ENCODE data around the gene TMEM132D.

TMEM132D gene

GRCh38 chr12:129670256-129670920, 233.4 kb downstream of the TMEM132D start:
- DNase-seq (ENCODE audit: low spot score) (no peak), FAIRE-seq (no peak)

GRCh38 chr12:129665414-129665813, 238.4 kb downstream of the TMEM132D start:
- DNase-seq (ENCODE audit: low spot score) (no peak), FAIRE-seq (no peak)

- DNase-seq (ENCODE audit: low spot score), result peak; percentile 40
- FAIRE-seq, result no peak
These were observed 241.6 kb downstream of the TMEM132D start for GRCh38 chr12:129662234-129662633.

- DNase-seq (ENCODE audit: low spot score) (no peak), FAIRE-seq (no peak)
These were observed 242.9 kb downstream of the TMEM132D start for GRCh38 chr12:129660946-129661345.

GRCh38 chr12:129659961-129660622, 243.7 kb downstream of the TMEM132D start:
- FAIRE-seq, result no peak
- peak; percentile 52 for DNase-seq (ENCODE audit: low spot score)

- FAIRE-seq, result no peak
- DNase-seq (ENCODE audit: low spot score), result no peak
These were observed 246.6 kb downstream of the TMEM132D start for GRCh38 chr12:129657179-129657578.

GRCh38 chr12:129651951-129652350, 251.9 kb downstream of the TMEM132D start:
- FAIRE-seq, result no peak
- DNase-seq (ENCODE audit: low spot score), result no peak

- FAIRE-seq, result no peak
- DNase-seq (ENCODE audit: low spot score), result no peak
These were observed 261.9 kb downstream of the TMEM132D start for GRCh38 chr12:129641926-129642325.

- FAIRE-seq, result no peak
These were observed 268.7 kb downstream of the TMEM132D start for GRCh38 chr12:129635021-129635685.

GRCh38 chr12:129631316-129631715, 272.5 kb downstream of the TMEM132D start:
- DNase-seq (ENCODE audit: low spot score) (no peak), FAIRE-seq (no peak)

More at GRCh38 chr12:129635021-129635685, 268.7 kb downstream of the TMEM132D start:
- no peak for DNase-seq (ENCODE audit: low spot score)

GRCh38 chr12:129629901-129630300, 273.9 kb downstream of the TMEM132D start:
- FAIRE-seq, result no peak
- DNase-seq (ENCODE audit: low spot score), result no peak

GRCh38 chr12:129622566-129622965, 281.3 kb downstream of the TMEM132D start:
- no peak for FAIRE-seq
- DNase-seq (ENCODE audit: low spot score), result no peak

- DNase-seq (ENCODE audit: low spot score) (no peak), FAIRE-seq (no peak)
These were observed 284.6 kb downstream of the TMEM132D start for GRCh38 chr12:129619271-129619670.

GRCh38 chr12:129617849-129618248, 286.0 kb downstream of the TMEM132D start:
- FAIRE-seq, result no peak
- DNase-seq (ENCODE audit: low spot score), result no peak

GRCh38 chr12:129615001-129615400, 288.8 kb downstream of the TMEM132D start:
- DNase-seq (ENCODE audit: low spot score) (peak; percentile 31), FAIRE-seq (no peak)

- DNase-seq (ENCODE audit: low spot score) (peak; percentile 53), FAIRE-seq (no peak)
These were observed 289.5 kb downstream of the TMEM132D start for GRCh38 chr12:129614221-129614885.

- no peak for DNase-seq (ENCODE audit: low spot score)
- FAIRE-seq, result no peak
These were observed 290.5 kb downstream of the TMEM132D start for GRCh38 chr12:129613314-129613713.

GRCh38 chr12:129610601-129611120, 293.2 kb downstream of the TMEM132D start:
- FAIRE-seq (no peak), DNase-seq (ENCODE audit: low spot score) (no peak)

GRCh38 chr12:129607756-129608155, 296.1 kb downstream of the TMEM132D start:
- no peak for DNase-seq (ENCODE audit: low spot score)
- FAIRE-seq, result no peak

- FAIRE-seq (no peak), DNase-seq (ENCODE audit: low spot score) (peak; percentile 77)
These were observed 296.5 kb downstream of the TMEM132D start for GRCh38 chr12:129607301-129607700.

GRCh38 chr12:129606239-129606638, 297.6 kb downstream of the TMEM132D start:
- DNase-seq (ENCODE audit: low spot score) (no peak), FAIRE-seq (no peak)

GRCh38 chr12:129605666-129606065, 298.2 kb downstream of the TMEM132D start:
- FAIRE-seq (no peak), DNase-seq (ENCODE audit: low spot score) (peak; percentile 50)

Data from urothelium cell line (cell line).